ENCODE data around the gene RELA. TPM values are rescaled to one million over a fixed set of nuclear protein-coding genes. Genes with fewer than 3 reads are reported as not detected.
A peak's percentile ranks its signal among the peaks of the same experiment; 100 is the strongest.

Gene RELA
- polyA plus RNA-seq, 2 of the 4 experiments (the other 2 are of a cell fraction), result 28.9 to 55.1 TPM

DNA sequence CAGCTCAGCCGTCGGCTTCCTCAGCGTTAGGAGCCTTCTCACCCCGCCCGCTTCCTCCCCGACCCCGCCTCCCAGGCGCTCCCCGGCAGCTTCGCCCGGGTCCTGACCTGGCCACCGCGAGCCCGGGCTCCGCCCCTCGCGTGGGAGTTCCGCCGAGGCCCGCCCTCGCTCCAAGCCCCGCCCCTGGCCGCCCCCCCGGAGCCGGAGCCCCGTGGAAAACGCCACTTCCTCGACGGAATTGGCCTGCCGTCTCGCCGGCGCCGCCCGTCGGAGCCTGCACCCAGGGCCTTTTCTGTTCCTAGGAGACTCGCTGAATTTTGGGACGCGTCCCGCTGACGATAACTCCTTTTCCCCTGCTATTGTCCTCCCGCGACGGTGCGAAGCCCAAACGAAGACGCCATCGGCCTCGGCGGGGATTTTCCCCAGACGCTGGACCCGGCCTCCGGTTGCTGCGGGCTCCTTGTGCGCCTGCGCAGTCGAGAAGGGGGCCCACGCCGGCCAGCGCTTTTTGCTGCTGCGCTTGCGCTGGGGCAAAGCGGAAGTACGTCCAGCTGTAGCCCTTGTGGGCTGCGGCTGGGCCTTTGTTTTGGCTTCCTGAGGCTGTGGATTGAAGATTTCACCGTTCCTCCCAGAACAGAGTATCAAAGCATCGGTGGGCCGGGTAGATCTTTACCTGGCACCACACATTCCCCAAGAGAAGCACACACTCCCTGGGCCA is 10.0 kb downstream of the RELA start:
- POLR2A ChIA-PET, result interaction anchor here (1.0 to 2.2 kb wide), 7 partner anchors 9 to 59 kb away, joined by 3 to 27 read pairs (median 5); partner anchors contain the start of genes KAT5, PCNX3, RELA and SIPA1
- Histone ChIP-seq H3K4me3 (peak overlapping the region; percentile 53), H3K4me1 (peaks cover 17% of the 10 kb centered on the region), H3K4me2 (peak overlapping the region; percentile 83), H3K27ac (peak overlapping the region; percentile 92), H3K9me3 (no peaks in the 10 kb centered on the region)
- peak; percentile 43 for FAIRE-seq
- WGBS (ENCODE audit: missing lambda C conversion rate), result 1% methylated on average over 31 of the region's 68 CpGs
- DNase-seq (ENCODE audit: low read depth in 1 of 2, low spot score in 1 of 2), result peak; percentile 91 to 97
- CTCF ChIA-PET, result interaction anchor here (0.8 to 3.2 kb wide), 6 partner anchors 10 to 127 kb away, joined by 3 to 18 read pairs (median 6); partner anchors contain the start of gene RELA
- TF ChIP-seq, protein P1, sequence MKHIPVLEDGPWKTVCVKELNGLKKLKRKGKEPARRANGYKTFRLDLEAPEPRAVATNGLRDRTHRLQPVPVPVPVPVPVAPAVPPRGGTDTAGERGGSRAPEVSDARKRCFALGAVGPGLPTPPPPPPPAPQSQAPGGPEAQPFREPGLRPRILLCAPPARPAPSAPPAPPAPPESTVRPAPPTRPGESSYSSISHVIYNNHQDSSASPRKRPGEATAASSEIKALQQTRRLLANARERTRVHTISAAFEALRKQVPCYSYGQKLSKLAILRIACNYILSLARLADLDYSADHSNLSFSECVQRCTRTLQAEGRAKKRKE (CRISPR knock-in tag; IDR thresholded peaks at IDR 0.05; ENCODE audit: low read depth), result 0 out of 2 replicates have a peak, but pooled peaks have one; percentile 5
- TF ChIP-seq E2F6 (IDR thresholded peaks at IDR 0.05; ENCODE audit: borderline replicate concordance, low read depth), result peak; percentile 80; the same call in 1 of the 2 replicates
- peak; percentile 84 to 96 for TF ChIP-seq JUN (IDR thresholded peaks at IDR 0.05)
- TF ChIP-seq HOXB5 (CRISPR knock-in tag; IDR thresholded peaks at IDR 0.05), result no peak
- TF ChIP-seq CBX2 (IDR thresholded peaks at IDR 0.05; ENCODE audit: borderline replicate concordance, low read depth), result no peak
- TF ChIP-seq POLR2A (IDR thresholded peaks at IDR 0.05; ENCODE audit: low read length), result peak; percentile 64
- TF ChIP-seq RFX5 (IDR thresholded peaks at IDR 0.05), result no peak
- TF ChIP-seq, protein P2, sequence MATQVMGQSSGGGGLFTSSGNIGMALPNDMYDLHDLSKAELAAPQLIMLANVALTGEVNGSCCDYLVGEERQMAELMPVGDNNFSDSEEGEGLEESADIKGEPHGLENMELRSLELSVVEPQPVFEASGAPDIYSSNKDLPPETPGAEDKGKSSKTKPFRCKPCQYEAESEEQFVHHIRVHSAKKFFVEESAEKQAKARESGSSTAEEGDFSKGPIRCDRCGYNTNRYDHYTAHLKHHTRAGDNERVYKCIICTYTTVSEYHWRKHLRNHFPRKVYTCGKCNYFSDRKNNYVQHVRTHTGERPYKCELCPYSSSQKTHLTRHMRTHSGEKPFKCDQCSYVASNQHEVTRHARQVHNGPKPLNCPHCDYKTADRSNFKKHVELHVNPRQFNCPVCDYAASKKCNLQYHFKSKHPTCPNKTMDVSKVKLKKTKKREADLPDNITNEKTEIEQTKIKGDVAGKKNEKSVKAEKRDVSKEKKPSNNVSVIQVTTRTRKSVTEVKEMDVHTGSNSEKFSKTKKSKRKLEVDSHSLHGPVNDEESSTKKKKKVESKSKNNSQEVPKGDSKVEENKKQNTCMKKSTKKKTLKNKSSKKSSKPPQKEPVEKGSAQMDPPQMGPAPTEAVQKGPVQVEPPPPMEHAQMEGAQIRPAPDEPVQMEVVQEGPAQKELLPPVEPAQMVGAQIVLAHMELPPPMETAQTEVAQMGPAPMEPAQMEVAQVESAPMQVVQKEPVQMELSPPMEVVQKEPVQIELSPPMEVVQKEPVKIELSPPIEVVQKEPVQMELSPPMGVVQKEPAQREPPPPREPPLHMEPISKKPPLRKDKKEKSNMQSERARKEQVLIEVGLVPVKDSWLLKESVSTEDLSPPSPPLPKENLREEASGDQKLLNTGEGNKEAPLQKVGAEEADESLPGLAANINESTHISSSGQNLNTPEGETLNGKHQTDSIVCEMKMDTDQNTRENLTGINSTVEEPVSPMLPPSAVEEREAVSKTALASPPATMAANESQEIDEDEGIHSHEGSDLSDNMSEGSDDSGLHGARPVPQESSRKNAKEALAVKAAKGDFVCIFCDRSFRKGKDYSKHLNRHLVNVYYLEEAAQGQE (IDR thresholded peaks at IDR 0.05), result peak; percentile 28; the same call in 1 of the 2 replicates
- TF ChIP-seq, protein P3, sequence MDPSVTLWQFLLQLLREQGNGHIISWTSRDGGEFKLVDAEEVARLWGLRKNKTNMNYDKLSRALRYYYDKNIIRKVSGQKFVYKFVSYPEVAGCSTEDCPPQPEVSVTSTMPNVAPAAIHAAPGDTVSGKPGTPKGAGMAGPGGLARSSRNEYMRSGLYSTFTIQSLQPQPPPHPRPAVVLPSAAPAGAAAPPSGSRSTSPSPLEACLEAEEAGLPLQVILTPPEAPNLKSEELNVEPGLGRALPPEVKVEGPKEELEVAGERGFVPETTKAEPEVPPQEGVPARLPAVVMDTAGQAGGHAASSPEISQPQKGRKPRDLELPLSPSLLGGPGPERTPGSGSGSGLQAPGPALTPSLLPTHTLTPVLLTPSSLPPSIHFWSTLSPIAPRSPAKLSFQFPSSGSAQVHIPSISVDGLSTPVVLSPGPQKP (IDR thresholded peaks at IDR 0.05; ENCODE audit: low read depth, low read length), result no peak
- peak; percentile 75; the same call in 1 of the 2 replicates for TF ChIP-seq MAZ (IDR thresholded peaks at IDR 0.05; ENCODE audit: borderline replicate concordance, low read depth, low read length)
- 0 out of 2 replicates have a peak, but pooled peaks have one; percentile 47 for TF ChIP-seq HOXA7 (CRISPR knock-in tag; IDR thresholded peaks at IDR 0.05)
- TF ChIP-seq TP53 (CRISPR knock-in tag; IDR thresholded peaks at IDR 0.05), result peak; percentile 85; the same call in 1 of the 2 replicates
- peak; percentile 55; the same call in 1 of the 2 replicates for TF ChIP-seq PHF8 (IDR thresholded peaks at IDR 0.05; ENCODE audit: borderline replicate concordance, low read depth)
- TF ChIP-seq, protein P4, sequence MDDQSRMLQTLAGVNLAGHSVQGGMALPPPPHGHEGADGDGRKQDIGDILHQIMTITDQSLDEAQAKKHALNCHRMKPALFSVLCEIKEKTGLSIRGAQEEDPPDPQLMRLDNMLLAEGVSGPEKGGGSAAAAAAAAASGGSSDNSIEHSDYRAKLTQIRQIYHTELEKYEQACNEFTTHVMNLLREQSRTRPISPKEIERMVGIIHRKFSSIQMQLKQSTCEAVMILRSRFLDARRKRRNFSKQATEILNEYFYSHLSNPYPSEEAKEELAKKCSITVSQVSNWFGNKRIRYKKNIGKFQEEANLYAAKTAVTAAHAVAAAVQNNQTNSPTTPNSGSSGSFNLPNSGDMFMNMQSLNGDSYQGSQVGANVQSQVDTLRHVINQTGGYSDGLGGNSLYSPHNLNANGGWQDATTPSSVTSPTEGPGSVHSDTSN (IDR thresholded peaks at IDR 0.05), result peak; percentile 66
- TF ChIP-seq POLR2AphosphoS2 (conservative IDR thresholded peaks at IDR 0.05; ENCODE audit: low read length), result peak; percentile 95
- TF ChIP-seq, protein P5, sequence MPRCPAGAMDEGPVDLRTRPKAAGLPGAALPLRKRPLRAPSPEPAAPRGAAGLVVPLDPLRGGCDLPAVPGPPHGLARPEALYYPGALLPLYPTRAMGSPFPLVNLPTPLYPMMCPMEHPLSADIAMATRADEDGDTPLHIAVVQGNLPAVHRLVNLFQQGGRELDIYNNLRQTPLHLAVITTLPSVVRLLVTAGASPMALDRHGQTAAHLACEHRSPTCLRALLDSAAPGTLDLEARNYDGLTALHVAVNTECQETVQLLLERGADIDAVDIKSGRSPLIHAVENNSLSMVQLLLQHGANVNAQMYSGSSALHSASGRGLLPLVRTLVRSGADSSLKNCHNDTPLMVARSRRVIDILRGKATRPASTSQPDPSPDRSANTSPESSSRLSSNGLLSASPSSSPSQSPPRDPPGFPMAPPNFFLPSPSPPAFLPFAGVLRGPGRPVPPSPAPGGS (IDR thresholded peaks at IDR 0.05), result peak; percentile 84; the same call in 2 of the 3 replicates
- TF ChIP-seq, protein P6, sequence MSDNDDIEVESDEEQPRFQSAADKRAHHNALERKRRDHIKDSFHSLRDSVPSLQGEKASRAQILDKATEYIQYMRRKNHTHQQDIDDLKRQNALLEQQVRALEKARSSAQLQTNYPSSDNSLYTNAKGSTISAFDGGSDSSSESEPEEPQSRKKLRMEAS (IDR thresholded peaks at IDR 0.05), result peak; percentile 82
- peak; percentile 65 to 84 for ATAC-seq
